ENCODE data around the gene UQCC3.
A peak's percentile ranks its signal among the peaks of the same experiment; 100 is the strongest.

UQCC3 gene, protein sequence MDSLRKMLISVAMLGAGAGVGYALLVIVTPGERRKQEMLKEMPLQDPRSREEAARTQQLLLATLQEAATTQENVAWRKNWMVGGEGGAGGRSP

GRCh38 chr11:62671608-62672389 lies at the start of gene UQCC3, which contains the start of gene LBHD1:
UQCC3 (plus strand) TSS chr11:62671673; CDS start chr11:62671746, 73 bp downstream.
LBHD1 (minus strand) TSS chr11:62672267; CDS start chr11:62670031, 2,236 bp downstream.
- Histone ChIP-seq H3K27me3 (ENCODE audit: control insufficient read depth, insufficient read depth, low read length) (no peaks in the 10 kb centered on the region), H3K4me1 (ENCODE audit: control insufficient read depth, insufficient read depth, low read length) (peaks cover 9% of the 10 kb centered on the region), H3K4me3 (ENCODE audit: low read depth, low read length) (peak within 1 kb of the TSS; percentile 93), H3K36me3 (ENCODE audit: control insufficient read depth, insufficient read depth, low read length) (peaks cover 30% of the 10 kb centered on the region), H3K9me3 (ENCODE audit: control insufficient read depth, insufficient read depth, low read depth, low read length) (no peaks in the 10 kb centered on the region), H3K9ac (ENCODE audit: low read length) (peak within 1 kb of the TSS; percentile 93), H3K27ac (ENCODE audit: low read depth, low read length) (peak within 1 kb of the TSS; percentile 64)

DNA sequence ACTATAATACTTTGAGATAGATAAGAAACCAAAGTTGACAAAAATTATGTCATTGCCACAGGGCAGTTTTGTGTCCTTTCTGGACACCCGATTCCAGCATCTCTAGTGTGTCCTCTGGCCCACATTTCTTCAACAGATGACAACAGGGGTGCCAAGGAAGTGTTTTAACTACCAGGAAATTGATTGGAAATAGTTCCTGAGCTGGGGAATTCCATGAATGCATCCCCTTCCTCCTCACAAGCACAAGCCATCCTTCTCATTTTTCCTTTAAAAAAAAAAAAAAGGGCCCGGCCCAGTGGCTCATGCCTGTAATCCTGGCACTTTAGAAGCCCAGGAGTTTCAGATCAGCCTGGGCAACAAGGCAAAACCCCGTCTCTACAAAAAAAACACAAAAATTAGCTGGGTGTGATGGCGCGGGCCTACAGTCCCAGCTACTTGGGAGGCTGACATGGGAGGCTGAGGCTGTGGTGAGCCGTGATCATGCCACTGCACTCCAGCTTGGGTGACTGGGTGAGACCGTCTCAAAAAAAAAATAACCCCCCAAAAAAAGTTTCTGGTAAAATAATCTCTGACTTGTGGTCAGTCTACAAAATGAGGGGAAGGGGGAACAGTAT lies 48.9 kb upstream of the UQCC3 start:
- Histone ChIP-seq H3K9me3 (ENCODE audit: control insufficient read depth, insufficient read depth, low read depth, low read length) (no peaks in the 10 kb centered on the region), H3K4me3 (ENCODE audit: low read depth, low read length) (peak overlapping the region; percentile 94), H3K4me1 (ENCODE audit: control insufficient read depth, insufficient read depth, low read length) (peaks cover 7% of the 10 kb centered on the region; the same call in 1 of the 2 replicates), H3K27me3 (ENCODE audit: control insufficient read depth, insufficient read depth, low read length) (no peaks in the 10 kb centered on the region), H3K27ac (ENCODE audit: low read depth, low read length) (peak overlapping the region; percentile 65; the same call in 1 of the 2 replicates), H3K9ac (ENCODE audit: low read length) (peak overlapping the region; percentile 65), H3K36me3 (ENCODE audit: control insufficient read depth, insufficient read depth, low read length) (peaks cover 31% of the 10 kb centered on the region)

DNA sequence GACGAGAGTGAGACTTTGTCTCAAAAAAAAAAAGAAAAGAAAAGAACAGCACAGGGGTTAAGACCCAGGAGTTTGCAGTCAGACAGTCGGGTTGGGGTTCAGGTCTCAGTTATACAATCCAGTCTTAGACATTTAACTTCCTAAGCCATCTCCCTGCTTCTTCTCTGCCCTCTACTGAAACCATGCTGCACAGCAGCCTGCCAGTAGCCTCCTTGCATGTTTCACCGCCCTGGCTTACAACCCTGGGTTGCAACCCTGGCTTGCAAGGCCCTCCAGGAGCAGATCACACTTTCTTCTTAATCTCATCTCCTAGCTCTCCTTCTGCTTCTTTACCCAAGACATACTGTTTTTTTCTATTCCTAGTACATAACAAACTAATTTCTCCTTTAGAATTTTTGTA lies 43.8 kb upstream of the UQCC3 start:
- Histone ChIP-seq H3K9me3 (ENCODE audit: control insufficient read depth, insufficient read depth, low read depth, low read length) (no peaks in the 10 kb centered on the region), H3K4me3 (ENCODE audit: low read depth, low read length) (no peak overlapping the region), H3K9ac (ENCODE audit: low read length) (no peak overlapping the region), H3K4me1 (ENCODE audit: control insufficient read depth, insufficient read depth, low read length) (no peaks in the 10 kb centered on the region), H3K36me3 (ENCODE audit: control insufficient read depth, insufficient read depth, low read length) (peaks cover 82% of the 10 kb centered on the region), H3K27ac (ENCODE audit: low read depth, low read length) (no peak overlapping the region), H3K27me3 (ENCODE audit: control insufficient read depth, insufficient read depth, low read length) (no peaks in the 10 kb centered on the region)

DNA sequence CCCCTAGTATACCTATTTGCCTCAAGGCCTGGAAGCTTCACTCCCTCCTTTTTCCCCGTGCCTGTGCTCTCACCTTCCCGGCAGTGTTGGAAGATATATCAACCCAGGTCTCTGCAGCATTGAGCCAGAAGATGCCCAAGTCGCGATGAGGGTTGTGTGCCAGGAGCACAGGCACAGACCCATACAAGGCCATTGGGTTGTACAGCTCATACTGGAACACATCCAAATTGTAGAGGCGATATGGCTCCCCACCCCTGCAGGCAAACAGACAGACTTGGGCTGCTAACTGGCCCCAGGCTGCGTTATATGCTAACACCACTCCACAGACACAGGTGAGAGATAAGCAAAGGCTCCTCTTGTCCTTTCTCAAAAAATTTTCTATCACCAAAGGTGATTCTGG lies 39.0 kb upstream of the UQCC3 start:
- Histone ChIP-seq H3K36me3 (ENCODE audit: control insufficient read depth, insufficient read depth, low read length) (peaks cover 96% of the 10 kb centered on the region), H3K4me1 (ENCODE audit: control insufficient read depth, insufficient read depth, low read length) (no peaks in the 10 kb centered on the region), H3K27me3 (ENCODE audit: control insufficient read depth, insufficient read depth, low read length) (no peaks in the 10 kb centered on the region), H3K9me3 (ENCODE audit: control insufficient read depth, insufficient read depth, low read depth, low read length) (no peaks in the 10 kb centered on the region), H3K4me3 (ENCODE audit: low read depth, low read length) (no peak overlapping the region), H3K9ac (ENCODE audit: low read length) (no peak overlapping the region), H3K27ac (ENCODE audit: low read depth, low read length) (no peak overlapping the region)

DNA sequence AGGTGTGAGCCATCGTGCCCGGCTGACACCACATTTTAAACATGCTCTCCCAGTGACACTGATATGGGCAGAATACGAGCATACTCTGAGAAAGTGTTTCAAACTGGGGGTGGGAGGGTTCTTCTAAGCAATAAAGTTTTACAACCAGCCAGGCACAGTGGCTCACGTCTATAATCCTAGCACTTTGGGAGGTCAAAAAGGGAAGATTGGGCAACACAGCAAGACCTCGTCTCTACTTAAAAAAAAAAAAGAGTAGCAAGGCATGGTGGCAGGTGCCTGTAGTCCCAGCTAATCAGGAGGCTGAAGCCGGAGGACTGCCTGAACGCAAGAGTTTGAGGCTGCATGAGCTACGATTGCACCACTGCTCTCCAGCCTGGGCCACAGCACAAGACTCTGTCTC lies 27.3 kb upstream of the UQCC3 start:
- Histone ChIP-seq H3K9ac (ENCODE audit: low read length) (no peak overlapping the region), H3K27ac (ENCODE audit: low read depth, low read length) (no peak overlapping the region)

DNA sequence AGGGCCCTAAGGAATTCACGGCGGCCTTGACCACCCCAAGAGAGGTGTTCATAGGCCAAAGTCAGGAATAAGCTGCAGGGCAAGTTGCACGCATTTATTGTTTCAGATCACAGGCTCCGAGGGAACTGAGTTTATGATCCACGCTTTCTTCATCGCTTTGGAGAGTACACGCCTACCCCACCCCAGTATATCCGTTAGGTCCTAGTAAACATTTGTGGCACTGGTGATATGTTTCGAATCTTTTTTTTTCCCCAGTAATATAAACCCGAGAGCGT lies 25.9 kb upstream of the UQCC3 start:
- Histone ChIP-seq H3K27ac (ENCODE audit: low read depth, low read length) (peak overlapping the region; percentile 99; the same call in 1 of the 2 replicates), H3K4me3 (ENCODE audit: low read depth, low read length) (peak overlapping the region; percentile 96), H3K9ac (ENCODE audit: low read length) (peak overlapping the region; percentile 99), H3K36me3 (ENCODE audit: control insufficient read depth, insufficient read depth, low read length) (peaks cover 49% of the 10 kb centered on the region), H3K27me3 (ENCODE audit: control insufficient read depth, insufficient read depth, low read length) (no peaks in the 10 kb centered on the region), H3K9me3 (ENCODE audit: control insufficient read depth, insufficient read depth, low read depth, low read length) (no peaks in the 10 kb centered on the region), H3K4me1 (ENCODE audit: control insufficient read depth, insufficient read depth, low read length) (peaks cover 10% of the 10 kb centered on the region)

More for the DNA sequence above, 27.3 kb upstream of the UQCC3 start:
- Histone ChIP-seq H3K4me1 (ENCODE audit: control insufficient read depth, insufficient read depth, low read length) (peaks cover 10% of the 10 kb centered on the region), H3K27me3 (ENCODE audit: control insufficient read depth, insufficient read depth, low read length) (no peaks in the 10 kb centered on the region), H3K4me3 (ENCODE audit: low read depth, low read length) (no peak overlapping the region), H3K9me3 (ENCODE audit: control insufficient read depth, insufficient read depth, low read depth, low read length) (no peaks in the 10 kb centered on the region), H3K36me3 (ENCODE audit: control insufficient read depth, insufficient read depth, low read length) (peaks cover 48% of the 10 kb centered on the region)

DNA sequence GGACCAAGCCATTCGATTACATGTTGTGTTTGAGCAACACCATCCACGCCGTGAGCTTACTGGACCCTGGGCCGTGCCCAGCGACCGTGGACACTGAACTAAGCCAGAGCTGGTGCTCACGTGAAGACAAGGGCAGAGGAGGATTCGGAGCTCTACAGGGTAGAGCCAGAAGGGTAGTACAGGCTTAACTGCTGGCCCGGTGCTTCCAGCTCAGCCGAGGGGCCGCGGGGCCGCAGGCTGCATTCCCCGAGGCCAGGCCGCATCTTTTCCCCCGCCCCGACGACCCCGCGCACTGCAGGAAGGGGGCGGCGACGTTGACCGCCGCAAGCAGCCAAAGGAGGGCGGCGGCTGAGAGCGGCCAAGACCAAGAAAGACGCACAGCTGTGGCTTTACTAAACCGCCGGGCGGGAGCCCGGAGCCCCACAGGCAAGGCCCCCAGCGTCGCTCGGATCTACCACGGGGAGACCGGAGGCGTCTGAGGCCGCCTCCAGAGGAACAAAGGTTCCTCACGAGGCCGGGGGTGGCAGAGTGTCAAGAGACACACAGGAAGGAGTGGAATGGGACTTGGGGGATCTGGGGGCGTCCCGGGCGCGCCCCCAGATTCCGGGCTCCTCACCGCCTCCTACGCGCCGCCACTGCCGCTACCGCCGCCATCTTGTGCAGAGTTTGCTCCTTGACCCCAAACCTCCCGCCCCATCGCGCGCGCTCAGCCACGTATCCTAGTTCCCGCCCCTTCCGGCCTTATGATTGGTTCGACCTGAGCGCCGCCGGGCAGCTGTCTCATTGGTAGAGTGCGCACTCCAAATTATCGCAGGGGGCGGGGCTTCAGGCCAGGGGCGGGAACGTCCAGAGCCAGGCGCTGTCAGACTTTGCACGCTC lies 25.3 kb upstream of the UQCC3 start, which contains the start of gene GANAB:
TSS of gene GANAB (minus strand) at position 668 of the 879 bp plus-strand sequence. CDS start at position 654, 14 bp downstream.
- peaks cover 49% of the 10 kb centered on the region for H3K36me3 ChIP-seq (ENCODE audit: control insufficient read depth, insufficient read depth, low read length)
- H3K4me3 ChIP-seq (ENCODE audit: low read depth, low read length): peak within 1 kb of the TSS; percentile 96
- no peaks in the 10 kb centered on the region for H3K9me3 ChIP-seq (ENCODE audit: control insufficient read depth, insufficient read depth, low read depth, low read length)
- peak within 1 kb of the TSS; percentile 99 for H3K9ac ChIP-seq (ENCODE audit: low read length)
- H3K27me3 ChIP-seq (ENCODE audit: control insufficient read depth, insufficient read depth, low read length): no peaks in the 10 kb centered on the region
- peaks cover 10% of the 10 kb centered on the region for H3K4me1 ChIP-seq (ENCODE audit: control insufficient read depth, insufficient read depth, low read length)
- H3K27ac ChIP-seq (ENCODE audit: low read depth, low read length): peak within 1 kb of the TSS; percentile 99

DNA sequence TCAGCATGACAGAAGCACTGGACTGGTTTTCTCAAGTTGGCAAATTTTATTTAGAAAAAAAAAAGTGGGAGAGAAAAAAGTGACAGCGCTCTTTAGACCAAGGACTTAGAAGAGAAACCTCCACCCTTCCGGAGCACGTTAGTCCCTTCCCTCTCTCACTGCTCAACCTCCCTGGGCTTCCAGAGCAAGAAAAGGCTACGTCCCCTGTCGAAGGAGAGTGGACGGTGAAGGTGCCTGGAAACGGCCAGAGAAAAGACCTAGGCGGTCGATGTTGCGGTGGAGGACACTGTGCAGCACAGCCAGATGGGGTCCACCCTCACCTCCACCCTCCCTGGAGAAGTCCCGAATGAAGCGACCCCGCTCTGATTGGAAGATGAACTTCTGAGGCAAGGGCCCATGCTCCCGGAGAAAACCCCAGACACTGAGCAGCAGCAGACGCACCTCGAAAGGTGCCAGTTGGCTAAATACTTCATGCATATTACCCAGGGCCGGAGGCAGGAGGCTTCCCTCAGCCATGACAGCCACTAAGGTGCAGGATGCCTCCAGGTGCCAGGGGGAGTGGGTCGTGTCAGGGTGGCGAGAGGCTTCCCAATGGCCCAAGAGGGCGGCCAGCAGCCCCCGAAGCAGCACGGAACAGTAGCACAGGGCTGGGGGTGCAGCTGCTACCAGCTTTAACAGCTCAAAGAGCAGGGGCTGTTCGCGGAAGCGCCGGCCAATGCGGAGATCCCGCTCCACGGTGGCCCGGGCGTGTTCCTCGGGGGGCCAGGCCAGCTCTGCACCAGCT lies 24.5 kb upstream of the UQCC3 start:
- Histone ChIP-seq H3K9ac (ENCODE audit: low read length) (peak overlapping the region; percentile 38), H3K4me3 (ENCODE audit: low read depth, low read length) (peak overlapping the region; percentile 35), H3K4me1 (ENCODE audit: control insufficient read depth, insufficient read depth, low read length) (peaks cover 10% of the 10 kb centered on the region), H3K9me3 (ENCODE audit: control insufficient read depth, insufficient read depth, low read depth, low read length) (no peaks in the 10 kb centered on the region), H3K27me3 (ENCODE audit: control insufficient read depth, insufficient read depth, low read length) (no peaks in the 10 kb centered on the region), H3K27ac (ENCODE audit: low read depth, low read length) (no peak overlapping the region), H3K36me3 (ENCODE audit: control insufficient read depth, insufficient read depth, low read length) (peaks cover 49% of the 10 kb centered on the region)

- Histone ChIP-seq H3K27ac (ENCODE audit: low read depth, low read length) (no peak overlapping the region), H3K9ac (ENCODE audit: low read length) (peak overlapping the region; percentile 38), H3K4me1 (ENCODE audit: control insufficient read depth, insufficient read depth, low read length) (peaks cover 10% of the 10 kb centered on the region)
These were observed 23.9 kb upstream of the UQCC3 start for GRCh38 chr11:62647609-62648005.

More at GRCh38 chr11:62647609-62648005, 23.9 kb upstream of the UQCC3 start:
- no peak overlapping the region for H3K4me3 ChIP-seq (ENCODE audit: low read depth, low read length)
- H3K36me3 ChIP-seq (ENCODE audit: control insufficient read depth, insufficient read depth, low read length): peaks cover 47% of the 10 kb centered on the region
- H3K27me3 ChIP-seq (ENCODE audit: control insufficient read depth, insufficient read depth, low read length): no peaks in the 10 kb centered on the region
- H3K9me3 ChIP-seq (ENCODE audit: control insufficient read depth, insufficient read depth, low read depth, low read length): no peaks in the 10 kb centered on the region

Data from HUES6 (cell line).